Measurements from ENCODE around the gene SEMA3C.

SEMA3C gene

GRCh38 chr7:80734011-80734410, 184.8 kb downstream of the SEMA3C start:
- DNase-seq (ENCODE audit: low spot score) = no peak

- no peak for DNase-seq (ENCODE audit: low spot score)
Measured at GRCh38 chr7:80733333-80733915, 185.4 kb downstream of the SEMA3C start.

- DNase-seq (ENCODE audit: low spot score) = no peak
Measured at GRCh38 chr7:80732630-80733029, 186.2 kb downstream of the SEMA3C start.

- no peak for DNase-seq (ENCODE audit: low spot score)
Measured at GRCh38 chr7:80731281-80731680, 187.6 kb downstream of the SEMA3C start.

- no peak for DNase-seq (ENCODE audit: low spot score)
Measured at GRCh38 chr7:80729591-80730320, 189.1 kb downstream of the SEMA3C start.

GRCh38 chr7:80726666-80727065, 192.2 kb downstream of the SEMA3C start:
- DNase-seq (ENCODE audit: low spot score) = no peak

GRCh38 chr7:80725181-80725611, 193.7 kb downstream of the SEMA3C start:
- DNase-seq (ENCODE audit: low spot score) = no peak

- DNase-seq (ENCODE audit: low spot score) = no peak
Measured at GRCh38 chr7:80724249-80724871, 194.5 kb downstream of the SEMA3C start.

GRCh38 chr7:80722616-80723195, 196.1 kb downstream of the SEMA3C start:
- no peak for DNase-seq (ENCODE audit: low spot score)

GRCh38 chr7:80721883-80722615, 196.8 kb downstream of the SEMA3C start:
- no peak for DNase-seq (ENCODE audit: low spot score)

GRCh38 chr7:80720146-80720545, 198.7 kb downstream of the SEMA3C start:
- no peak for DNase-seq (ENCODE audit: low spot score)

GRCh38 chr7:80719261-80719660, 199.6 kb downstream of the SEMA3C start:
- no peak for DNase-seq (ENCODE audit: low spot score)

- DNase-seq (ENCODE audit: low spot score) = no peak
Measured at GRCh38 chr7:80711531-80711930, 207.3 kb downstream of the SEMA3C start.

GRCh38 chr7:80708123-80708522, 210.7 kb downstream of the SEMA3C start:
- DNase-seq (ENCODE audit: low spot score) = no peak

GRCh38 chr7:80707318-80707717, 211.5 kb downstream of the SEMA3C start:
- no peak for DNase-seq (ENCODE audit: low spot score)

GRCh38 chr7:80705130-80705781, 213.6 kb downstream of the SEMA3C start:
- DNase-seq (ENCODE audit: low spot score) = no peak

- no peak for DNase-seq (ENCODE audit: low spot score)
Measured at GRCh38 chr7:80703272-80703671, 215.6 kb downstream of the SEMA3C start.

- no peak for DNase-seq (ENCODE audit: low spot score)
Measured at GRCh38 chr7:80699721-80700256, 219.1 kb downstream of the SEMA3C start.

- DNase-seq (ENCODE audit: low spot score) = peak; percentile 53
Measured at GRCh38 chr7:80699045-80699638, 219.7 kb downstream of the SEMA3C start.
